Glutamatergic neuron (in vitro differentiated cells): ENCODE results near the gene EHD2. TPM values are rescaled to one million over a fixed set of nuclear protein-coding genes. Genes with fewer than 3 reads are reported as not detected.

Source experiments
- DNase-seq: peaks from one replicate; pipeline ENCODE4 v3.0.0; 2022
- H3K27ac Mint-ChIP-seq: one replicate; pipeline ENCODE4 v1.8.0; 2020; ENCODE audit warnings: mild to moderate bottlenecking, mixed read lengths, inconsistent platforms; ENCODE audit not compliant: unreplicated experiment
- H3K27me3 Mint-ChIP-seq: one replicate; pipeline ENCODE4 v1.8.0; 2020; ENCODE audit warnings: mild to moderate bottlenecking, moderate library complexity, mixed read lengths, inconsistent platforms; ENCODE audit not compliant: unreplicated experiment
- H3K36me3 Mint-ChIP-seq: one replicate; pipeline ENCODE4 v1.8.0; 2020; ENCODE audit warnings: mild to moderate bottlenecking, mixed read lengths, inconsistent platforms; ENCODE audit not compliant: unreplicated experiment
- H3K4me1 Mint-ChIP-seq: one replicate; pipeline ENCODE4 v1.8.0; 2020; ENCODE audit warnings: mild to moderate bottlenecking, low read depth, mixed read lengths, inconsistent platforms; ENCODE audit not compliant: unreplicated experiment
- H3K4me3 Mint-ChIP-seq: one replicate; pipeline ENCODE4 v1.8.0; 2020; ENCODE audit warnings: mild to moderate bottlenecking, mixed read lengths, inconsistent platforms; ENCODE audit not compliant: unreplicated experiment
- H3K9me3 Mint-ChIP-seq: one replicate; pipeline ENCODE4 v1.8.0; 2020; ENCODE audit warnings: mild to moderate bottlenecking, moderate library complexity, mixed read lengths, inconsistent platforms; ENCODE audit not compliant: unreplicated experiment
- total RNA-seq: library from RNA; stranded (reverse); fragmentation: NEBNext Ultra II Directional; extraction: Animal tissue kit (Norgen Biotek cat#: 25700); gene quantifications from one replicate; pipeline ENCODE4 v1.2.1, GENCODE V29; 2021; ENCODE audit not compliant: unreplicated experiment
- TF ChIP-seq, protein P1 (sequence below): fragments of 200-600 bp; sonication (generic); IDR thresholded peaks from one replicate; pipeline ENCODE4 v1.5.0; 2021; ENCODE audit not compliant: partially characterized antibody, unreplicated experiment

EHD2 gene
- total RNA-seq, 1 donor from 2014 or later: 7.6 TPM

- Mint-ChIP-seq H3K9me3 (peaks cover 3% of the 10 kb centered on the region), H3K36me3 (no peaks in the 10 kb centered on the region), H3K27ac (no peak overlapping the region), H3K4me3 (no peak overlapping the region), H3K27me3 (peaks cover 13% of the 10 kb centered on the region), H3K4me1 (peaks cover 6% of the 10 kb centered on the region)
- peak; percentile 17 for DNase-seq
- TF ChIP-seq, protein P1, sequence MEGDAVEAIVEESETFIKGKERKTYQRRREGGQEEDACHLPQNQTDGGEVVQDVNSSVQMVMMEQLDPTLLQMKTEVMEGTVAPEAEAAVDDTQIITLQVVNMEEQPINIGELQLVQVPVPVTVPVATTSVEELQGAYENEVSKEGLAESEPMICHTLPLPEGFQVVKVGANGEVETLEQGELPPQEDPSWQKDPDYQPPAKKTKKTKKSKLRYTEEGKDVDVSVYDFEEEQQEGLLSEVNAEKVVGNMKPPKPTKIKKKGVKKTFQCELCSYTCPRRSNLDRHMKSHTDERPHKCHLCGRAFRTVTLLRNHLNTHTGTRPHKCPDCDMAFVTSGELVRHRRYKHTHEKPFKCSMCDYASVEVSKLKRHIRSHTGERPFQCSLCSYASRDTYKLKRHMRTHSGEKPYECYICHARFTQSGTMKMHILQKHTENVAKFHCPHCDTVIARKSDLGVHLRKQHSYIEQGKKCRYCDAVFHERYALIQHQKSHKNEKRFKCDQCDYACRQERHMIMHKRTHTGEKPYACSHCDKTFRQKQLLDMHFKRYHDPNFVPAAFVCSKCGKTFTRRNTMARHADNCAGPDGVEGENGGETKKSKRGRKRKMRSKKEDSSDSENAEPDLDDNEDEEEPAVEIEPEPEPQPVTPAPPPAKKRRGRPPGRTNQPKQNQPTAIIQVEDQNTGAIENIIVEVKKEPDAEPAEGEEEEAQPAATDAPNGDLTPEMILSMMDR: no peak
Measured at GRCh38 chr19:47694466-47695273, 18.6 kb upstream of the EHD2 start.

DNA sequence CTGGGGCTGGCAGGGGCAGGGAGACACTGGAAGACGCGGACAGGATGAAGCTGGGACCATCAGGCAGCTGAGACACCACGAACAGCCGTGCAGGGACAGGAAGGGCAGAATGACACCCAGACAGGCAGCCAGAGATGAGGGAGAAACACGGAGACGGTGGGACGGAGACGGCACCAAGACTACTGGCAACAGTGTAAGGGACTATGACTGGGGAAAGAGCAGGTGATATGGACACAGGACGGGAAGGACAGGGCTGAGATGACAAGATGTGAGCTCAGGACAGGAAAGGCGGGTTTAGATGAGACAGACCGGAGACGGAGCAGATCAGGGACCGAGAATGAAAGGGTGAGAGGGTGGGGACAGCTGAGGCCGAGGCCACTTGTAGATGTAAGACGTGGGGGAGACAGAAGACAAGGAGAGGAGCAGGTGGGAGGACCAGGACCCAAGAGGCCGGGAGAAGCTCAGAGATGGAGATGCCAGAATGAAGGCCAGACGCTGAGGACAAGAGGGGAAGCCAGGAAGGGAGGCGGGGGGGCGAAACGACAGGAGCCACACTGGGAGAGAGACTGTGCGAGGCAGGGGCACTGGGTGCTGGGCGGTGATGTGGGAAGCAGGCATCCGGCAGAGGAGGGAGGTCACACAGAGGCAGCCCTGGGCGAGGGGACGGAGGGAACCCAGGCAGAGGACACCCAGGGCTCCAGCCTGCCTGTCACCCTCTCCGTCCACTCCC, 17.5 kb upstream of the EHD2 start:
- Mint-ChIP-seq H3K27ac (peak overlapping the region; percentile 34), H3K4me1 (peaks cover 6% of the 10 kb centered on the region), H3K4me3 (peak overlapping the region; percentile 31)

DNA sequence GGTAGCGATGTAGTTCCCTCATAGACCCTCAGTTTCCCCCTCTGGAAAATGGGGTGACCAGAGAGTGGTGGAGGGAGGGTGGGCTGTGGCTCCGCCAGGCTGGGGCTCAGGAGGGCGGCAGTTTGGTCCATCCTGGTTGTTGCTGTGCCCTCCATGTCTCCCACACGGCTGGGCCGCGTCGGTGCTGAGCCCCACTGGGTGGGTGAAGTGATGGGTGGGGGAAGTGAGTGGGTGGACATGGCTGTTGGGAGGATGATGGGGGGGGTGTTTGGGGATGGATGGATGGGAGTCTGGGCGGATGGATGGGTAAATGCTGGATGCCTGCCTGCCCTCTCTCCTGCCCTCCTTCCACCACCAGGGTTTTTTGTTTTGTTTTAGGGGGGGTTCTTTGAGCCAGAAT, 16.6 kb upstream of the EHD2 start:
- Mint-ChIP-seq H3K4me3 (no peak overlapping the region), H3K36me3 (no peaks in the 10 kb centered on the region)

More for the DNA sequence above, 17.5 kb upstream of the EHD2 start:
- Mint-ChIP-seq H3K9me3 (peaks cover 3% of the 10 kb centered on the region), H3K27me3 (peaks cover 13% of the 10 kb centered on the region), H3K36me3 (no peaks in the 10 kb centered on the region)
- DNase-seq: no peak
- TF ChIP-seq, protein P1: no peak

DNA sequence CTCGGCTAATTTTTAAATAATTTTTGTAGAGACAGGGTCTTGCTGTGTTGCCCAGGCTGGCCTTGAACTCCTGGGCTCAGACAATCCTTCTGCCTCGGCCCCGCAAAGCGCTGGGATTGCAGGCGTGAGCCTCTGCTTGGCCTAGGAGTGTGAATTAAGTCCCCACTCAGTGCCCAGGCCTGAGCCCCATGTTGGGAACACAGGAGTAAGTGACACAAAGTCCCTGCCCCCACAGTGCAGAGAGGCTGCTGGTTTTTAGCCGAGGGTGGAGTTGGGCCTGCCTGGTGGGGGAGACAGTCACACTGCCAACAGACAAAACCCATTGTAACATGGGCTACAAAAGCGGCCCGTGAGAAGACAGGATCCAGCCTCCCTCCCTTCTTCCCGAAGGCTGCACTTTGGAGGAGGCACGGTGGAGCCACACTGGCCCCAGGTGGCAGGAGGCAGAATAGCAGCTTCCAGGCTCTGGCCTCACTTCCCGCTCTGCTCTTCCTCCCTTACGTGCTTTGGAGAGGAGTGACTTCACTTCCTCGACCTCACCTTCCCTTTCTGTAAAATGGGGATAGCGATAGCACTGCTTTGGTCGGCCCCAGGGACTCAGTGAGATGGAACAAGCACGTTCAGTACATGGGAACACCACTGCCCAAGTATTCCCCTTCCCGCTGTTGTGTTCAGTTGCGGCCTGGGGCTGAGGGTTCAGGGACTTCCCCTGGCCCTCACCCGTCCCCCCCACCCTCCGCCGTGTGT, 15.2 kb upstream of the EHD2 start:
- H3K27me3 Mint-ChIP-seq: peaks cover 15% of the 10 kb centered on the region
- TF ChIP-seq, protein P1: peak; percentile 90
- DNase-seq: peak; percentile 86
- H3K27ac Mint-ChIP-seq: peak overlapping the region; percentile 79
- no peak overlapping the region for H3K4me3 Mint-ChIP-seq
- H3K9me3 Mint-ChIP-seq: peaks cover 3% of the 10 kb centered on the region
- peaks cover 6% of the 10 kb centered on the region for H3K4me1 Mint-ChIP-seq
- H3K36me3 Mint-ChIP-seq: no peaks in the 10 kb centered on the region

More for the DNA sequence above, 16.6 kb upstream of the EHD2 start:
- H3K27ac Mint-ChIP-seq: no peak overlapping the region
- TF ChIP-seq, protein P1: no peak
- H3K9me3 Mint-ChIP-seq: peaks cover 3% of the 10 kb centered on the region
- H3K4me1 Mint-ChIP-seq: peaks cover 6% of the 10 kb centered on the region
- DNase-seq: no peak
- peaks cover 13% of the 10 kb centered on the region for H3K27me3 Mint-ChIP-seq
